Measurements from ENCODE around the gene HSPB8.

Gene HSPB8

GRCh38 chr12:119171691-119172425, 6.9 kb upstream of the HSPB8 start:
- DNase-seq: no peak

- no peak for DNase-seq
Measured at GRCh38 chr12:119175081-119175480, 3.6 kb upstream of the HSPB8 start.

- no peak for DNase-seq
Measured at GRCh38 chr12:119176267-119177055, 2.3 kb upstream of the HSPB8 start.

GRCh38 chr12:119177056-119177325, 1.7 kb upstream of the HSPB8 start:
- no peak for DNase-seq

- no peak for DNase-seq
Measured at GRCh38 chr12:119177724-119178380, 879 bp upstream of the HSPB8 start.

GRCh38 chr12:119179335-119180021, 747 bp downstream of the HSPB8 start:
- no peak for DNase-seq

- DNase-seq: no peak
Measured at GRCh38 chr12:119180380-119181040, 1.8 kb downstream of the HSPB8 start.

- DNase-seq: no peak
Measured at GRCh38 chr12:119181202-119181601, 2.5 kb downstream of the HSPB8 start.

GRCh38 chr12:119181944-119182343, 3.2 kb downstream of the HSPB8 start:
- DNase-seq: no peak

GRCh38 chr12:119182701-119183493, 4.2 kb downstream of the HSPB8 start:
- no peak for DNase-seq

GRCh38 chr12:119183942-119184695, 5.4 kb downstream of the HSPB8 start:
- DNase-seq: no peak

- no peak for DNase-seq
Measured at GRCh38 chr12:119195256-119195655, 16.5 kb downstream of the HSPB8 start.

GRCh38 chr12:119198440-119198839, 19.7 kb downstream of the HSPB8 start:
- no peak for DNase-seq

- no peak for DNase-seq
Measured at GRCh38 chr12:119200601-119201000, 21.9 kb downstream of the HSPB8 start.

GRCh38 chr12:119201789-119202543, 23.2 kb downstream of the HSPB8 start:
- no peak for DNase-seq

- DNase-seq: no peak
Measured at GRCh38 chr12:119202544-119202943, 23.8 kb downstream of the HSPB8 start.

GRCh38 chr12:119204131-119204530, 25.4 kb downstream of the HSPB8 start:
- no peak for DNase-seq

- no peak for DNase-seq
Measured at GRCh38 chr12:119204671-119205285, 26.0 kb downstream of the HSPB8 start.

- DNase-seq: no peak
Measured at GRCh38 chr12:119206348-119207062, 27.8 kb downstream of the HSPB8 start.
